SK-N-SH treated with all-trans-retinoic acid at 6 μM for 48 hours (cell line): ENCODE measurements around the gene DCDC2.

ENCODE experiments used
- ARNTL ChIP-seq: fragments of 450-650 bp; formaldehyde crosslinking; IDR thresholded peaks from 2 replicates; pipeline ENCODE4 v1.5.0; 2020; ENCODE audit warnings: low read depth, mild to moderate bottlenecking, moderate library complexity, borderline replicate concordance
- CSDC2 ChIP-seq: fragments of 250-450 bp; sonication (Bioruptor Pico); IDR thresholded peaks from 2 replicates; pipeline ENCODE4 v1.5.0; 2020; ENCODE audit warnings: mild to moderate bottlenecking, moderate library complexity
- CSRNP3 ChIP-seq: fragments of 250-450 bp; sonication (Bioruptor Pico); IDR thresholded peaks from 2 replicates; pipeline ENCODE4 v1.5.1; 2021; ENCODE audit warnings: mild to moderate bottlenecking, moderate library complexity
- SNAI2 ChIP-seq: fragments of 250-450 bp; sonication (Bioruptor Pico); IDR thresholded peaks from 2 replicates; pipeline ENCODE4 v1.5.0; 2020; ENCODE audit warnings: mild to moderate bottlenecking, moderate library complexity
- TOX ChIP-seq: fragments of 250-450 bp; sonication (Bioruptor Pico); IDR thresholded peaks from 2 replicates; pipeline ENCODE4 v1.8.0; 2021; ENCODE audit warnings: mild to moderate bottlenecking, moderate library complexity, borderline replicate concordance
- ZC3H10 ChIP-seq: fragments of 250-450 bp; sonication (Bioruptor Pico); IDR thresholded peaks from 2 replicates; pipeline ENCODE4 v1.5.1; 2021; ENCODE audit warnings: mild to moderate bottlenecking, moderate library complexity
- ZFP30 ChIP-seq: fragments of 450-650 bp; formaldehyde crosslinking; IDR thresholded peaks from 2 replicates; pipeline ENCODE4 v1.5.0; 2022; ENCODE audit warnings: mild to moderate bottlenecking, moderate library complexity
- TF ChIP-seq, protein P1 (sequence below): fragments of 250-450 bp; sonication (Bioruptor Pico); IDR thresholded peaks from 2 replicates; pipeline ENCODE4 v1.8.0; 2021; ENCODE audit warnings: low read depth, mild to moderate bottlenecking, moderate library complexity, borderline replicate concordance
- TF ChIP-seq, protein P2 (sequence below): fragments of 250-450 bp; sonication (Bioruptor Pico); IDR thresholded peaks from 2 replicates; pipeline ENCODE4 v1.8.0; 2020; ENCODE audit warnings: mild to moderate bottlenecking, moderate library complexity, borderline replicate concordance

- TF ChIP-seq ZC3H10 (no peak), TOX (CRISPR knock-in tag) (no peak), SNAI2 (CRISPR knock-in tag) (no peak), ZFP30 (CRISPR knock-in tag) (no peak), CSDC2 (CRISPR knock-in tag) (no peak), CSRNP3 (CRISPR knock-in tag) (no peak), ARNTL (no peak)
- TF ChIP-seq, protein P1, sequence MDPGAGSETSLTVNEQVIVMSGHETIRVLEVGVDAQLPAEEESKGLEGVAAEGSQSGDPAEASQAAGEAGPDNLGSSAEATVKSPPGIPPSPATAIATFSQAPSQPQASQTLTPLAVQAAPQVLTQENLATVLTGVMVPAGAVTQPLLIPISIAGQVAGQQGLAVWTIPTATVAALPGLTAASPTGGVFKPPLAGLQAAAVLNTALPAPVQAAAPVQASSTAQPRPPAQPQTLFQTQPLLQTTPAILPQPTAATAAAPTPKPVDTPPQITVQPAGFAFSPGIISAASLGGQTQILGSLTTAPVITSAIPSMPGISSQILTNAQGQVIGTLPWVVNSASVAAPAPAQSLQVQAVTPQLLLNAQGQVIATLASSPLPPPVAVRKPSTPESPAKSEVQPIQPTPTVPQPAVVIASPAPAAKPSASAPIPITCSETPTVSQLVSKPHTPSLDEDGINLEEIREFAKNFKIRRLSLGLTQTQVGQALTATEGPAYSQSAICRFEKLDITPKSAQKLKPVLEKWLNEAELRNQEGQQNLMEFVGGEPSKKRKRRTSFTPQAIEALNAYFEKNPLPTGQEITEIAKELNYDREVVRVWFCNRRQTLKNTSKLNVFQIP (CRISPR knock-in tag) = no peak
- TF ChIP-seq, protein P2, sequence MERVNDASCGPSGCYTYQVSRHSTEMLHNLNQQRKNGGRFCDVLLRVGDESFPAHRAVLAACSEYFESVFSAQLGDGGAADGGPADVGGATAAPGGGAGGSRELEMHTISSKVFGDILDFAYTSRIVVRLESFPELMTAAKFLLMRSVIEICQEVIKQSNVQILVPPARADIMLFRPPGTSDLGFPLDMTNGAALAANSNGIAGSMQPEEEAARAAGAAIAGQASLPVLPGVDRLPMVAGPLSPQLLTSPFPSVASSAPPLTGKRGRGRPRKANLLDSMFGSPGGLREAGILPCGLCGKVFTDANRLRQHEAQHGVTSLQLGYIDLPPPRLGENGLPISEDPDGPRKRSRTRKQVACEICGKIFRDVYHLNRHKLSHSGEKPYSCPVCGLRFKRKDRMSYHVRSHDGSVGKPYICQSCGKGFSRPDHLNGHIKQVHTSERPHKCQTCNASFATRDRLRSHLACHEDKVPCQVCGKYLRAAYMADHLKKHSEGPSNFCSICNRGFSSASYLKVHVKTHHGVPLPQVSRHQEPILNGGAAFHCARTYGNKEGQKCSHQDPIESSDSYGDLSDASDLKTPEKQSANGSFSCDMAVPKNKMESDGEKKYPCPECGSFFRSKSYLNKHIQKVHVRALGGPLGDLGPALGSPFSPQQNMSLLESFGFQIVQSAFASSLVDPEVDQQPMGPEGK = no peak
These were observed 102.2 kb downstream of the DCDC2 start for GRCh38 chr6:24255676-24256075.
